Testis (tissue), 3 donors: ENCODE data around the gene MYOC. TPM values are rescaled to one million over a fixed set of nuclear protein-coding genes. Genes with fewer than 3 reads are reported as not detected.

ENCODE experiments used
- DNase-seq: peaks from one replicate; pipeline ENCODE4 v3.0.0-alpha.2; 2019
- H3K27ac ChIP-seq, 2 donors: fragments of 200-600 bp; sonication (generic); one replicate each; pipeline ENCODE4 v1.5.1; 2019
- H3K27me3 ChIP-seq: fragments of 200-600 bp; sonication (generic); one replicate; pipeline ENCODE4 v1.5.1; 2019
- H3K36me3 ChIP-seq: fragments of 200-600 bp; sonication (generic); one replicate; pipeline ENCODE4 v1.5.1; 2017; ENCODE audit warnings: low read depth; ENCODE audit errors: missing control alignments
- H3K4me1 ChIP-seq: fragments of 200-600 bp; sonication (generic); one replicate; pipeline ENCODE4 v1.5.1; 2019
- H3K4me3 ChIP-seq, 2 donors: fragments of 200-600 bp; sonication (generic); one replicate each; pipeline ENCODE4 v1.5.1; 2017 to 2019
- H3K9me3 ChIP-seq: fragments of 200-600 bp; sonication (generic); one replicate; pipeline ENCODE4 v1.5.1; 2017
- CTCF ChIP-seq, 3 experiments: fragments of 450-650 bp in 2 of 3; fragments of 200-600 bp in 1 of 3; sonication (generic) in 1 of 3; IDR thresholded peaks; one replicate each; pipeline ENCODE4 v1.5.1; 2016 to 2019; ENCODE audit warnings: antibody characterized with exemption in 3 of 3, mild to moderate bottlenecking in 2 of 3, moderate library complexity in 1 of 3
- POLR2A ChIP-seq: fragments of 450-650 bp; IDR thresholded peaks from one replicate; pipeline ENCODE4 v1.6.1; 2017; ENCODE audit warnings: antibody characterized with exemption, mild to moderate bottlenecking, moderate library complexity
- WGBS, 2 donors: methylation state at CpG; one replicate each; pipeline ENCODE4 v1.1.5; 2018; 5-methylcytosine and 5-hydroxymethylcytosine counted together
- intact Hi-C: fragments of 100-400 bp; cut with DNase I; formaldehyde crosslinking; loops from one replicate; pipeline ENCODE4 v1.15.1; 2023; ENCODE audit warnings: low total_unique reads
- polyA plus RNA-seq: library from polyadenylated mRNA; stranded (reverse); fragments of 350-450 nt; fragmentation: Illumina TruSeq; extraction: RNeasy Lipid Tissue Mini Kit (QIAGEN cat#74804); gene quantifications from one replicate; pipeline ENCODE4 v1.2.3, GENCODE V29; 2014; ENCODE audit warnings: low read depth, low replicate concordance; ENCODE audit not compliant: insufficient read depth
- total RNA-seq, 2 donors: library from RNA; depleted of rRNA; stranded (reverse); fragments of >200 nt; gene quantifications; one replicate each; pipeline ENCODE4 v1.2.3, GENCODE V29; 2016

Gene MYOC
- total and polyA plus RNA-seq, 3 donors from 2014 or later = 1.3 to 3.4 (median 3.0) TPM

GRCh38 chr1:171643156-171643555 is 9.3 kb downstream of the MYOC start:
- Histone ChIP-seq H3K36me3 (no peaks in the 10 kb centered on the region), H3K27ac (no peak overlapping the region), H3K27me3 (no peaks in the 10 kb centered on the region), H3K4me1 (peaks cover 20% of the 10 kb centered on the region), H3K9me3 (no peaks in the 10 kb centered on the region), H3K4me3 (no peak overlapping the region)
- TF ChIP-seq POLR2A (no peak), CTCF (IDR thresholded peaks at IDR 0.05) (no peak)
- WGBS, 2 donors = 90 to 94% methylated on average over 6 to 8 of the region's 8 CpGs
- no peak for DNase-seq
- intact Hi-C loops = loop anchor here (10.0 kb wide), 1 partner anchor 72 kb away; no protein-coding TSS in a partner anchor

GRCh38 chr1:171642197-171642596 is 10.3 kb downstream of the MYOC start:
- peaks cover 20% of the 10 kb centered on the region for H3K4me1 ChIP-seq
- H3K36me3 ChIP-seq = no peaks in the 10 kb centered on the region
- intact Hi-C loops = loop anchor here (10.0 kb wide), 1 partner anchor 73 kb away; no protein-coding TSS in a partner anchor
- no peaks in the 10 kb centered on the region for H3K27me3 ChIP-seq
- WGBS, 2 donors = 92 to 95% methylated on average over 4 of the region's 4 CpGs
- TF ChIP-seq CTCF (IDR thresholded peaks at IDR 0.05) (no peak), POLR2A (no peak)
- DNase-seq = no peak
- H3K9me3 ChIP-seq = no peaks in the 10 kb centered on the region
- no peak overlapping the region for H3K4me3 ChIP-seq
- H3K27ac ChIP-seq = no peak overlapping the region

GRCh38 chr1:171641076-171641864 is 11.2 kb downstream of the MYOC start:
- intact Hi-C loops = loop anchor here (10.0 kb wide), 1 partner anchor 74 kb away; no protein-coding TSS in a partner anchor
- DNase-seq = peak; percentile 37
- 51 to 54% methylated on average over 10 of the region's 10 CpGs for WGBS, 2 donors
- Histone ChIP-seq H3K4me3 (no peak overlapping the region), H3K27ac (no peak overlapping the region), H3K27me3 (no peaks in the 10 kb centered on the region), H3K36me3 (no peaks in the 10 kb centered on the region), H3K4me1 (peaks cover 20% of the 10 kb centered on the region), H3K9me3 (no peaks in the 10 kb centered on the region)
- TF ChIP-seq CTCF (IDR thresholded peaks at IDR 0.05) (peak in 1 of 3 experiments; percentile 27), POLR2A (no peak)

GRCh38 chr1:171640225-171640624 is 12.3 kb downstream of the MYOC start:
- 88 to 98% methylated on average over 1 of the region's 1 CpG for WGBS, 2 donors
- Histone ChIP-seq H3K4me1 (peaks cover 14% of the 10 kb centered on the region), H3K9me3 (no peaks in the 10 kb centered on the region), H3K4me3 (no peak overlapping the region), H3K36me3 (no peaks in the 10 kb centered on the region), H3K27me3 (no peaks in the 10 kb centered on the region), H3K27ac (no peak overlapping the region)
- intact Hi-C loops = loop anchor here (10.0 kb wide), 1 partner anchor 75 kb away; no protein-coding TSS in a partner anchor
- TF ChIP-seq POLR2A (no peak), CTCF (IDR thresholded peaks at IDR 0.05) (no peak)
- no peak for DNase-seq
